ENCODE results near the gene TIPRL. TPM values are rescaled to one million over a fixed set of nuclear protein-coding genes. Genes with fewer than 3 reads are reported as not detected.

TIPRL gene
- total and polyA plus RNA-seq, 2 donors (not counting 1 experiment from before 2014, with no cell fraction given) = 5.1 to 24.9 TPM

DNA sequence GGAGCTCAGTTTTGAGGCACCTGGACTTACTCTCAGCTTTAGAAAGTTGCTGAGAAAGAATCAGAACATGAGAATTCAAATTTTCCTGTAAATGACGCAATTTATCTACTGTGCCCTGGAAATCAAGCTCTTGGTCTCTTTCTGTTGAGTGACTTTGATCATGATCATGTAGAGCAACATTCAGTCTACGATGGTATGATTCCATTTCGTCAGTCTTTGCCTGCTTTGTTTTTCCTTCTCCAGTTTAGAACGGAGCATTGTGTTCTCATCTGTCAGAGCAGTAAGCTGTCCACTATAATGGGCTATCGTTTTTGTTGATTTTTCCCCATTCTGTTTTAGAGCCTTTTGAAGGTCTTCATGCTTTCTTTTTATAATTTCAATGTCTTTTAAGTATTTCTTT lies 67.7 kb downstream of the TIPRL start:
- ChIA-PET CTCF (no interaction called here), POLR2A (no interaction called here)
- Mint-ChIP-seq H3K9me3 (ENCODE audit: insufficient read depth) (no peaks in the 10 kb centered on the region), H3K4me1 (peaks cover 25% of the 10 kb centered on the region), H3K4me3 (no peak overlapping the region), H3K27me3 (no peaks in the 10 kb centered on the region), H3K27ac (no peak overlapping the region)
- TF ChIP-seq, protein P1, sequence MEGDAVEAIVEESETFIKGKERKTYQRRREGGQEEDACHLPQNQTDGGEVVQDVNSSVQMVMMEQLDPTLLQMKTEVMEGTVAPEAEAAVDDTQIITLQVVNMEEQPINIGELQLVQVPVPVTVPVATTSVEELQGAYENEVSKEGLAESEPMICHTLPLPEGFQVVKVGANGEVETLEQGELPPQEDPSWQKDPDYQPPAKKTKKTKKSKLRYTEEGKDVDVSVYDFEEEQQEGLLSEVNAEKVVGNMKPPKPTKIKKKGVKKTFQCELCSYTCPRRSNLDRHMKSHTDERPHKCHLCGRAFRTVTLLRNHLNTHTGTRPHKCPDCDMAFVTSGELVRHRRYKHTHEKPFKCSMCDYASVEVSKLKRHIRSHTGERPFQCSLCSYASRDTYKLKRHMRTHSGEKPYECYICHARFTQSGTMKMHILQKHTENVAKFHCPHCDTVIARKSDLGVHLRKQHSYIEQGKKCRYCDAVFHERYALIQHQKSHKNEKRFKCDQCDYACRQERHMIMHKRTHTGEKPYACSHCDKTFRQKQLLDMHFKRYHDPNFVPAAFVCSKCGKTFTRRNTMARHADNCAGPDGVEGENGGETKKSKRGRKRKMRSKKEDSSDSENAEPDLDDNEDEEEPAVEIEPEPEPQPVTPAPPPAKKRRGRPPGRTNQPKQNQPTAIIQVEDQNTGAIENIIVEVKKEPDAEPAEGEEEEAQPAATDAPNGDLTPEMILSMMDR (IDR thresholded peaks at IDR 0.05) = no peak
- TF ChIP-seq EZH2 (IDR thresholded peaks at IDR 0.05; ENCODE audit: borderline replicate concordance, insufficient read depth, low read depth, low read length, poor library complexity, severe bottlenecking) = no peak
- peaks cover 36% of the 10 kb centered on the region for H4K20me1 ChIP-seq (ENCODE audit: control insufficient read depth, insufficient read depth, low read length, poor library complexity, severe bottlenecking)
- H3K4me1 ChIP-seq (ENCODE audit: control insufficient read depth in 2 of 2, insufficient read depth in 2 of 2, low read length in 2 of 2) = no peaks in the 10 kb centered on the region
- peaks cover 18 to 79% of the 10 kb centered on the region in 2 experiments for H3K36me3 ChIP-seq (replicated peaks in 1 of 2; ENCODE audit: control extremely low read depth in 1 of 2, control insufficient read depth in 1 of 2, extremely low read depth in 1 of 2, insufficient read depth in 2 of 2, low read length in 1 of 2)
- H2AFZ ChIP-seq (ENCODE audit: insufficient read depth, low read depth, low read length, poor library complexity, severe bottlenecking) = no peak overlapping the region
- H3K27me3 ChIP-seq (replicated peaks in 1 of 4; ENCODE audit: control extremely low read depth in 1 of 4, control insufficient read depth in 3 of 4, insufficient read depth in 4 of 4, low read length in 3 of 4) = no peaks in the 10 kb centered on the region
- DNase-seq = no peak
- no peak overlapping the region for H3K9ac ChIP-seq (ENCODE audit: low read length)
- H3K9me3 ChIP-seq (ENCODE audit: control extremely low read depth in 1 of 3, control insufficient read depth in 2 of 3, insufficient read depth in 1 of 3, low read length in 2 of 3) = no peaks in the 10 kb centered on the region
- H3K79me2 ChIP-seq (ENCODE audit: control insufficient read depth, insufficient read depth, low read length) = peaks cover 71% of the 10 kb centered on the region
- WGBS (ENCODE audit: insufficient coverage) = 93% methylated on average over 4 of the region's 5 CpGs
- no peak for ATAC-seq (ENCODE audit: low read depth)
- no peak overlapping the region for H3K4me2 ChIP-seq (replicated peaks; ENCODE audit: low read depth, low read length, poor library complexity, severe bottlenecking)
- H3K27ac ChIP-seq (ENCODE audit: low read length in 2 of 2) = no peak overlapping the region
- no peak overlapping the region for H3K4me3 ChIP-seq (ENCODE audit: control extremely low read depth in 1 of 5, extremely low read depth in 1 of 5, insufficient read depth in 1 of 5, low read depth in 2 of 5, low read length in 4 of 5)
- intact Hi-C loops (cut with micrococcal nuclease) = no loop called here

Small RNAs within 50 kb of the gene (small RNA-seq; reads per million reads assigned to genes)
- not detected for gene AL021397.1 (ENCODE audit: insufficient read length, low read depth, low replicate concordance)

Other genes with a start within 250 kb of the TIPRL start
- 40.0 and 40.4 TPM in 2 replicates for gene DCAF6, start 242.3 kb upstream of the TIPRL start, total RNA-seq
- gene DCAF6, start 242.3 kb upstream of the TIPRL start, polyA plus RNA-seq = 17.5 and 23.0 TPM in 2 replicates
- gene MPC2, start 241.9 kb upstream of the TIPRL start, total RNA-seq = 17.5 and 24.4 TPM in 2 replicates
- 16.4 and 23.2 TPM in 2 replicates for gene MPC2, start 241.9 kb upstream of the TIPRL start, polyA plus RNA-seq
- gene GPR161, start 42.0 kb upstream of the TIPRL start, total RNA-seq = 0.17 and 0.22 TPM in 2 replicates
- gene GPR161, start 42.0 kb upstream of the TIPRL start, polyA plus RNA-seq = 0.07 and 0.09 TPM in 2 replicates
- 68.3 and 79.0 TPM in 2 replicates for gene SFT2D2, start 47.0 kb downstream of the TIPRL start, total RNA-seq
- gene SFT2D2, start 47.0 kb downstream of the TIPRL start, polyA plus RNA-seq = 13.0 and 20.3 TPM in 2 replicates
- gene TBX19, start 101.9 kb downstream of the TIPRL start, total RNA-seq = 6.8 and 7.0 TPM in 2 replicates
- gene TBX19, start 101.9 kb downstream of the TIPRL start, polyA plus RNA-seq = 5.6 and 6.3 TPM in 2 replicates

Measured in B cell (primary cell).